Measurements from ENCODE around the gene ZNF341. TPM values are rescaled to one million over a fixed set of nuclear protein-coding genes. Genes with fewer than 3 reads are reported as not detected.
"Not testable (repeated sequence)": the region's sequence is repeated elsewhere in the genome, so short reads cannot be mapped to it uniquely, and the experiment has no call there.

ZNF341 gene
- total RNA-seq, 4 donors from 2014 or later: 1.7 to 4.4 (median 2.9) TPM

- no CpG with 5 or more reads among the region's 31 CpGs for WGBS, 2 donors (ENCODE audit: low coverage in 1 of 2)
- Histone ChIP-seq H3K4me3 (no peak overlapping the region), H3K36me3 (peaks cover 0 to 41% of the 10 kb centered on the region in 2 donors), H3K4me1 (peaks cover 0 to 31% (median 3%) of the 10 kb centered on the region in 3 donors), H3K9me3 (no peaks in the 10 kb centered on the region), H3K27me3 (no peaks in the 10 kb centered on the region), H3K27ac (no peak overlapping the region)
- ATAC-seq: no peak
- no peak for TF ChIP-seq EP300 (IDR thresholded peaks at IDR 0.05)
- TF ChIP-seq POLR2AphosphoS5 (IDR thresholded peaks at IDR 0.05): no peak
- no peak for TF ChIP-seq POLR2A (IDR thresholded peaks at IDR 0.05)
- no peak for TF ChIP-seq CTCF (IDR thresholded peaks at IDR 0.05)
Observed at GRCh38 chr20:33791021-33791420, 59.2 kb downstream of the ZNF341 start.

GRCh38 chr20:33791540-33791939 lies 59.7 kb downstream of the ZNF341 start:
- WGBS, 2 donors (ENCODE audit: low coverage in 1 of 2): no CpG with 5 or more reads among the region's 9 CpGs
- peaks cover 0 to 31% (median 3%) of the 10 kb centered on the region in 3 donors for H3K4me1 ChIP-seq

GRCh38 chr20:33791959-33792597 lies 60.3 kb downstream of the ZNF341 start:
- Histone ChIP-seq H3K36me3 (peaks cover 0 to 41% of the 10 kb centered on the region in 2 donors), H3K27me3 (no peaks in the 10 kb centered on the region), H3K9me3 (no peaks in the 10 kb centered on the region), H3K27ac (no peak overlapping the region), H3K4me3 (no peak overlapping the region), H3K4me1 (peaks cover 0 to 31% (median 3%) of the 10 kb centered on the region in 3 donors)
- 70 to 90% methylated on average over 2 of the region's 13 CpGs for WGBS, 2 donors (ENCODE audit: low coverage in 1 of 2)
- no peak for ATAC-seq
- TF ChIP-seq CTCF (IDR thresholded peaks at IDR 0.05): peak in 3 of 4 experiments; percentile 60 to 79 (median 66)
- TF ChIP-seq EP300 (IDR thresholded peaks at IDR 0.05): no peak

More at GRCh38 chr20:33791540-33791939, 59.7 kb downstream of the ZNF341 start:
- no peak overlapping the region for H3K27ac ChIP-seq
- no peaks in the 10 kb centered on the region for H3K27me3 ChIP-seq
- no peak for TF ChIP-seq EP300 (IDR thresholded peaks at IDR 0.05)
- no peak for TF ChIP-seq CTCF (IDR thresholded peaks at IDR 0.05)
- TF ChIP-seq POLR2A (IDR thresholded peaks at IDR 0.05): no peak
- no peak overlapping the region for H3K4me3 ChIP-seq
- no peak for ATAC-seq
- H3K36me3 ChIP-seq: peaks cover 0 to 41% of the 10 kb centered on the region in 2 donors
- H3K9me3 ChIP-seq: no peaks in the 10 kb centered on the region

- 14 to 40% methylated on average over 2 to 3 of the region's 3 CpGs for WGBS, 2 donors (ENCODE audit: low coverage in 1 of 2)
- not testable (repeated sequence) for H3K27me3 ChIP-seq, ATAC-seq, H3K9me3 ChIP-seq, H3K4me3 ChIP-seq
- Histone ChIP-seq H3K36me3 (peaks cover 0 to 39% of the 10 kb centered on the region in 2 donors), H3K4me1 (peaks cover 0 to 31% (median 3%) of the 10 kb centered on the region in 3 donors), H3K27ac (peak overlapping the region in 3 of 4 donors; percentile 24 to 52 (median 41))
Observed at GRCh38 chr20:33792598-33792989, 60.8 kb downstream of the ZNF341 start.

GRCh38 chr20:33793011-33793931 lies 61.5 kb downstream of the ZNF341 start:
- Histone ChIP-seq H3K36me3 (peaks cover 0 to 32% of the 10 kb centered on the region in 2 donors), H3K27me3 (no peaks in the 10 kb centered on the region), H3K4me3 (no peak overlapping the region), H3K4me1 (peaks cover 0 to 29% (median 3%) of the 10 kb centered on the region in 3 donors), H3K9me3 (no peaks in the 10 kb centered on the region), H3K27ac (peak overlapping the region in 3 of 4 donors; percentile 24 to 52 (median 41))
- WGBS, 2 donors (ENCODE audit: low coverage in 1 of 2): 31 to 50% methylated on average over 13 to 15 of the region's 21 CpGs
- ATAC-seq: peak; percentile 66
- TF ChIP-seq EP300 (IDR thresholded peaks at IDR 0.05) (no peak), POLR2AphosphoS5 (IDR thresholded peaks at IDR 0.05) (peak; percentile 66)
